Fibroblast of lung (primary cell): ENCODE results near the gene HNRNPF. TPM values are rescaled to one million over a fixed set of nuclear protein-coding genes. Genes with fewer than 3 reads are reported as not detected.

Source experiments
- DNase-seq, 2 donors: peaks; one replicate each; pipeline versions ENCODE4 v3.0.0 to v3.0.0-alpha.2; 2010; ENCODE audit warnings: low read depth in 2 of 2
- H2AFZ ChIP-seq: 2 replicates; pipeline ENCODE4 v1.5.1; 2012; ENCODE audit warnings: low read length, control low read depth, inconsistent platforms
- H3K27ac ChIP-seq: 2 replicates; pipeline ENCODE4 v1.5.1; 2011; ENCODE audit warnings: low read length, control low read depth; ENCODE audit not compliant: insufficient read depth
- H3K27me3 ChIP-seq: 2 replicates; pipeline ENCODE4 v1.5.1; 2011; ENCODE audit warnings: mild to moderate bottlenecking, low read length; ENCODE audit not compliant: control insufficient read depth, insufficient read depth
- H3K36me3 ChIP-seq: 2 replicates; pipeline ENCODE4 v1.5.1; 2011; ENCODE audit warnings: low read length; ENCODE audit not compliant: control insufficient read depth, insufficient read depth
- H3K4me1 ChIP-seq: 2 replicates; pipeline ENCODE4 v1.5.1; 2011; ENCODE audit warnings: low read length; ENCODE audit not compliant: control insufficient read depth, insufficient read depth; ENCODE audit errors: extremely low read depth
- H3K4me2 ChIP-seq: 2 replicates; pipeline ENCODE4 v1.5.1; 2011; ENCODE audit warnings: low read length, control low read depth; ENCODE audit not compliant: insufficient read depth; ENCODE audit errors: extremely low read depth
- H3K4me3 ChIP-seq, 4 experiments: fragments of 200-600 bp in 1 of 4; sonication (generic) in 1 of 4; replicated peaks in 1 of 4; 2 replicates each; pipeline ENCODE4 v1.5.1; 2011 to 2016; ENCODE audit warnings: low read length in 4 of 4, low read depth in 3 of 4, mild to moderate bottlenecking in 3 of 4, control low read depth in 2 of 4, inconsistent platforms in 1 of 4, mixed read lengths in 1 of 4; ENCODE audit not compliant: insufficient read depth in 1 of 4; ENCODE audit errors: control extremely low read depth in 1 of 4
- H3K79me2 ChIP-seq: 2 replicates; pipeline ENCODE4 v1.5.1; 2012; ENCODE audit warnings: mild to moderate bottlenecking, low read length, inconsistent platforms; ENCODE audit not compliant: control insufficient read depth, insufficient read depth
- H3K9ac ChIP-seq: 2 replicates; pipeline ENCODE4 v1.5.1; 2011; ENCODE audit warnings: mild to moderate bottlenecking, low read length, control low read depth; ENCODE audit not compliant: insufficient read depth
- H3K9me3 ChIP-seq: 2 replicates; pipeline ENCODE4 v1.5.1; 2012; ENCODE audit warnings: low read depth, low read length; ENCODE audit not compliant: control insufficient read depth, insufficient read depth
- H4K20me1 ChIP-seq: 2 replicates; pipeline ENCODE4 v1.5.1; 2011; ENCODE audit warnings: low read length; ENCODE audit not compliant: control insufficient read depth, insufficient read depth; ENCODE audit errors: extremely low read depth
- CTCF ChIP-seq, 2 donors: IDR thresholded peaks in 1 of 2; conservative IDR thresholded peaks in 1 of 2; 1 replicate in 1 of 2; 2 replicates in 1 of 2; pipeline ENCODE4 v1.5.1; 2011 to 2012; ENCODE audit warnings: low read length in 2 of 2, control low read depth in 1 of 2, inconsistent platforms in 1 of 2, low read depth in 1 of 2, mild to moderate bottlenecking in 1 of 2
- EZH2 ChIP-seq: IDR thresholded peaks from 2 replicates; pipeline ENCODE4 v1.5.1; 2012; ENCODE audit warnings: low read length, control low read depth, mild to moderate bottlenecking; ENCODE audit errors: missing control alignments
- polyA plus RNA-seq, 2 donors: library from polyadenylated mRNA; depleted of rRNA in 1 of 2; stranded (reverse) in 1 of 2; unstranded in 1 of 2; fragments of >200 nt; gene quantifications; 2 replicates each; pipeline ENCODE4 v1.2.1, GENCODE V29; 2011 to 2012; ENCODE audit warnings: missing spikeins in 1 of 2
- total RNA-seq: library from RNA; depleted of rRNA; stranded (reverse); fragments of >200 nt; gene quantifications from 2 replicates; pipeline ENCODE4 v1.2.1, GENCODE V29; 2014

HNRNPF gene
- total and polyA plus RNA-seq, 2 donors (not counting 1 experiment from before 2014, with no cell fraction given), result 203 to 217 TPM

GRCh38 chr10:43362191-43362839, 46.7 kb downstream of the HNRNPF start:
- peak overlapping the region; percentile 67 for H3K4me2 ChIP-seq
- H3K9ac ChIP-seq, result peak overlapping the region; percentile 5
- peak overlapping the region in 3 of 4 experiments; percentile 11 to 52 (median 48) for H3K4me3 ChIP-seq
- H2AFZ ChIP-seq, result peak overlapping the region; percentile 60
- DNase-seq, result peak; percentile 83 to 93
- H3K36me3 ChIP-seq, result no peaks in the 10 kb centered on the region
- peak in 1 of 2 donors; percentile 43 for TF ChIP-seq CTCF (conservative IDR thresholded peaks at IDR 0.05 in 1 of 2, IDR thresholded peaks at IDR 0.05 in 1 of 2; ENCODE audit: low read depth in 1 of 2, low read length in 2 of 2)
- no peak for TF ChIP-seq EZH2
- H3K79me2 ChIP-seq, result no peaks in the 10 kb centered on the region
- no peaks in the 10 kb centered on the region for H3K9me3 ChIP-seq
- no peak overlapping the region for H3K27ac ChIP-seq
- no peaks in the 10 kb centered on the region for H3K4me1 ChIP-seq
- H4K20me1 ChIP-seq, result no peaks in the 10 kb centered on the region
- H3K27me3 ChIP-seq, result no peaks in the 10 kb centered on the region

GRCh38 chr10:43361547-43362190, 47.3 kb downstream of the HNRNPF start:
- no peak for DNase-seq
- H3K9ac ChIP-seq, result no peak overlapping the region
- peak overlapping the region; percentile 67 for H3K4me2 ChIP-seq
- no peak overlapping the region for H3K27ac ChIP-seq
- H2AFZ ChIP-seq, result peak overlapping the region; percentile 18
- H3K4me3 ChIP-seq, result peak overlapping the region in 2 of 4 experiments; percentile 48 to 52
- no peaks in the 10 kb centered on the region for H3K9me3 ChIP-seq
- TF ChIP-seq EZH2 (no peak), CTCF (conservative IDR thresholded peaks at IDR 0.05 in 1 of 2, IDR thresholded peaks at IDR 0.05 in 1 of 2; ENCODE audit: low read depth in 1 of 2, low read length in 2 of 2) (no peak)
- no peaks in the 10 kb centered on the region for H3K36me3 ChIP-seq
- no peaks in the 10 kb centered on the region for H4K20me1 ChIP-seq
- H3K79me2 ChIP-seq, result no peaks in the 10 kb centered on the region
- no peaks in the 10 kb centered on the region for H3K27me3 ChIP-seq
- no peaks in the 10 kb centered on the region for H3K4me1 ChIP-seq

GRCh38 chr10:43360086-43360485, 48.9 kb downstream of the HNRNPF start:
- H3K27me3 ChIP-seq, result no peaks in the 10 kb centered on the region
- H3K9me3 ChIP-seq, result no peaks in the 10 kb centered on the region
- H3K27ac ChIP-seq, result no peak overlapping the region
- H4K20me1 ChIP-seq, result no peaks in the 10 kb centered on the region
- no peak for DNase-seq
- no peak overlapping the region for H3K9ac ChIP-seq
- H2AFZ ChIP-seq, result no peak overlapping the region
- no peaks in the 10 kb centered on the region for H3K4me1 ChIP-seq
- H3K36me3 ChIP-seq, result no peaks in the 10 kb centered on the region
- H3K4me3 ChIP-seq, result no peak overlapping the region
- no peaks in the 10 kb centered on the region for H3K79me2 ChIP-seq
- no peak overlapping the region for H3K4me2 ChIP-seq
- no peak for TF ChIP-seq EZH2
- TF ChIP-seq CTCF (conservative IDR thresholded peaks at IDR 0.05 in 1 of 2, IDR thresholded peaks at IDR 0.05 in 1 of 2; ENCODE audit: low read depth in 1 of 2, low read length in 2 of 2), result no peak
